Cardiac fibroblast (primary cell): ENCODE results near the gene CELSR1.

Source experiments
- DNase-seq, 2 donors: peaks; one replicate each; pipeline versions ENCODE4 v3.0.0 to v3.0.0-alpha.2; 2010; ENCODE audit warnings: low read depth in 2 of 2
- H3K4me3 ChIP-seq, 2 donors: replicated peaks in 1 of 2; 1 replicate in 1 of 2; 2 replicates in 1 of 2; pipeline ENCODE4 v1.5.1; 2011; ENCODE audit warnings: low read depth in 2 of 2, low read length in 2 of 2, mild to moderate bottlenecking in 2 of 2, moderate library complexity in 1 of 2
- TF ChIP-seq, protein P1 (sequence below): IDR thresholded peaks from one replicate; pipeline ENCODE4 v1.5.1; 2011; ENCODE audit warnings: low read depth, mild to moderate bottlenecking, low read length, inconsistent platforms

The CELSR1 gene

DNA sequence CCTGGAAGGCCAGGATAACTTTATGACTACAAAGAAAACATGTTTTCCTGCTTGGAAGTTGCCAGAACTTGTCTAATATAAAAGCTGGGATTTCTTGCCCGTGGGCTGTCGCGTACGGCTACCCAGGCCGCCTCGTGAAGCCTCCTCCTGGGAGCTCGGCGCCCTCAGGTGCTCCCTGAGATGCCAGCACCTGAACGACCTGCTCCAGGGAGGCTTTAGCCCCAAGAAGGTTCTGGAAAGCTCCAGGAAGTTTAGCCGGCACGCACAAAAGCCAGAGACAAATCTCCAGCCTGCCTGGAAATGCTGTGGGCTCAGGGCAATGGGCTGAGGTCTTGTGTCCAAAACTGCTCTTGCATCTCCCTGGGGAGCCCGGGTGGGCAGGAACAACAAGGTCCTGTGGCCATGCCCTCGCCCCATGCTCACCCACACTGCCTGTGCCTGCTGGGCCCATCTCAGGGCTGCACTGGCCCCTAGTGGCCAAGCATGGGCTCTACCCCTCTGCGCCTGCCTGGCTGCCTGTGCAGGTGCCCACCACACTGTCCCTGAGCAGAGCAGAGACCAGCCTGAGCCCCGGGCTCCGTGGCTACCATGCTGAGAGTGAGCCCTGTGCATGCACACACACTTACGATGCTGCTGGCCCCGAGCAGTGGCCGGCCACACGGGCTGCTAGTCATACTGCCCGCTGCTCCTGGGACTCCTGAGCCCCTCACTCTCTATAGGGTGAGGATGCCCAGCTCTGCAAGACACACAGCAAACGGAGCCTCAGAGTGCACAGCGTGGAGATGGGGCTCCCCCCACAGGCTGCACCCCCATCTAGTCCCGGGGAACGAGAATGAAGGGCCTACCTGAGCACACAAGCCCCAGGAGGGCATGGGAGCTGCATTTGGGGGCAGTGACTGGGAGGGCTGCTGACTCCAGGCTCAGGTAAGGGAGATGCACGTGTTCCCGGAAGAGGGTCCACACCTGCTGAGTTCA, 4.9 kb upstream of the CELSR1 start:
- peak; percentile 68 to 75 for DNase-seq
- no peak overlapping the region for H3K4me3 ChIP-seq
- TF ChIP-seq, protein P1, sequence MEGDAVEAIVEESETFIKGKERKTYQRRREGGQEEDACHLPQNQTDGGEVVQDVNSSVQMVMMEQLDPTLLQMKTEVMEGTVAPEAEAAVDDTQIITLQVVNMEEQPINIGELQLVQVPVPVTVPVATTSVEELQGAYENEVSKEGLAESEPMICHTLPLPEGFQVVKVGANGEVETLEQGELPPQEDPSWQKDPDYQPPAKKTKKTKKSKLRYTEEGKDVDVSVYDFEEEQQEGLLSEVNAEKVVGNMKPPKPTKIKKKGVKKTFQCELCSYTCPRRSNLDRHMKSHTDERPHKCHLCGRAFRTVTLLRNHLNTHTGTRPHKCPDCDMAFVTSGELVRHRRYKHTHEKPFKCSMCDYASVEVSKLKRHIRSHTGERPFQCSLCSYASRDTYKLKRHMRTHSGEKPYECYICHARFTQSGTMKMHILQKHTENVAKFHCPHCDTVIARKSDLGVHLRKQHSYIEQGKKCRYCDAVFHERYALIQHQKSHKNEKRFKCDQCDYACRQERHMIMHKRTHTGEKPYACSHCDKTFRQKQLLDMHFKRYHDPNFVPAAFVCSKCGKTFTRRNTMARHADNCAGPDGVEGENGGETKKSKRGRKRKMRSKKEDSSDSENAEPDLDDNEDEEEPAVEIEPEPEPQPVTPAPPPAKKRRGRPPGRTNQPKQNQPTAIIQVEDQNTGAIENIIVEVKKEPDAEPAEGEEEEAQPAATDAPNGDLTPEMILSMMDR = peak; percentile 97

DNA sequence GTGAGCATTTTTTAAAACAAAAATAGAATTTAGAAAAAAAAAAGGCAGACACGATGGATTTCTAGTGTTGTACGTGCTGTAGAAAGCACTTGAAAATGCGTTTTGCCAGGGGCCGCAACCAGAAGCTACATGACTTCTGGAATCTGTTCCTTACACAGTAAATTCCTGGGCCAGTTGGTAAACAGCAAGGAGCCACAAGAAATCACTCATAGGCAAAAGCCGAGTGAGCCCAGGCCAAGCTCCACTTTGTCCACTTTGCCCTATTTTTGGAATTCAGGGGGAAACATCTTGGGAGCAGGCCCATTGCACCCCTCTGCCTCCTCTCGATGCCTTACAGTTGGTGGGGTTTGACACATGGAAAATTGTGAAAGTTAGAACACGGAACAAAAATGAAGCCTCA, 4.1 kb upstream of the CELSR1 start:
- TF ChIP-seq, protein P1 = no peak
- no peak overlapping the region for H3K4me3 ChIP-seq
- no peak for DNase-seq

DNA sequence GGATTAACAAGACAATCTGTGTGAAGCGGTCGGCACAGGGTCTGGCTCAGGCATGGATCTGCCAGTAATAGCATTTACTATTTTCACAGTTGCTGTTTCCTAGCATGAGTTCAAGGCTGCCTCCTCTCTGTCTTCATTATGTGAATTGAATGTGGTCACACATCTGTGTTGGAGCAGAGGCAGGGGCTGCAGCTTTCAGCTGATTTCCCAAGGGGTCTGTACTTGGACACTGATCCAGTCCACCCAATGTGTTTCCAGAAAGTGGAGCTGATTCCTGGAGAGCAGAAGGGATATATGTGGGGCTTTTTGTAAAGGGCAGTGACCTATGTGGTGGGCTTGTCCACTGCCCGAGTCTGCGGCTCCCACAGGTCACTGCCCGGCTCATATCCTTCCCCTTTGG, 3.5 kb upstream of the CELSR1 start:
- H3K4me3 ChIP-seq = no peak overlapping the region
- TF ChIP-seq, protein P1 = no peak
- no peak for DNase-seq

DNA sequence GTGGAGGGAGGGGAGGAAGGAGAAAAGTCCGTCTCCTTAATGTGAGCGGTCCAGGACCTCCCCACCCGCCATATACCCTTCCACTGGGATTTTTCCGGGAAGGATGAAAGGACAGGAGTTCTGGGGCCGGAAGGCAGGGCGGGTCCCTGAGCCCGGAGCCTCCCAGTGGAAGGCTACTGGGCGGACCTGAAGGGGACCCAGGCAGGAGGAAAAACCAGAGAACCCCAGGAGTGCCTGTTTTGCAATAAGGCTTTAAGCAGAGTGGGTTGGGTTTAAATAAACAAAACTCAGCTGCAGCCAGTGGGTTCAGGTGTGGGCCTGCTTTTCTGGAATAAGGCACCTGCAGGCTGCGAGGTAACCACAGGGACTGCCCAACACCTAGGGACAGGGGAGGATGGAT, 1.7 kb upstream of the CELSR1 start:
- TF ChIP-seq, protein P1 = no peak
- H3K4me3 ChIP-seq = peak overlapping the region in 1 of 2 donors; percentile 48
- no peak for DNase-seq

DNA sequence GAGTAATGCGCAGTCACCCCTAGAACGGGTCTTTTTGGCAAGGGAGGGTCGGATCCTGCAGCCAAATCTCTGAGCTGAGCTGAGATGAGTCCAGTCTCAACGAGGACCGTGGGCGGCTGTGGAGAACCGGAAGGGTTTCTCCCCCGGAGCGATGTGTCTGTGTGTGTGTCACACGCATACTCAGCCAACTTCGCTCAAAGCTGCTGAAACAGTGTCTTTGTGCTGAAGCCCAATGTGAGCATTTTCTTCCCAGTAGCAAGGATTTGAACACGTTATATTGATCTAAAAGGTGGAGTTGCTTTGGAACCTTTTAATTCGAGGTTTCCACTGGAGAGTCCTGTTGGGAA, 1.4 kb upstream of the CELSR1 start:
- peak overlapping the region; percentile 26 to 48 for H3K4me3 ChIP-seq
- DNase-seq = peak; percentile 31 to 59
- TF ChIP-seq, protein P1 = no peak

DNA sequence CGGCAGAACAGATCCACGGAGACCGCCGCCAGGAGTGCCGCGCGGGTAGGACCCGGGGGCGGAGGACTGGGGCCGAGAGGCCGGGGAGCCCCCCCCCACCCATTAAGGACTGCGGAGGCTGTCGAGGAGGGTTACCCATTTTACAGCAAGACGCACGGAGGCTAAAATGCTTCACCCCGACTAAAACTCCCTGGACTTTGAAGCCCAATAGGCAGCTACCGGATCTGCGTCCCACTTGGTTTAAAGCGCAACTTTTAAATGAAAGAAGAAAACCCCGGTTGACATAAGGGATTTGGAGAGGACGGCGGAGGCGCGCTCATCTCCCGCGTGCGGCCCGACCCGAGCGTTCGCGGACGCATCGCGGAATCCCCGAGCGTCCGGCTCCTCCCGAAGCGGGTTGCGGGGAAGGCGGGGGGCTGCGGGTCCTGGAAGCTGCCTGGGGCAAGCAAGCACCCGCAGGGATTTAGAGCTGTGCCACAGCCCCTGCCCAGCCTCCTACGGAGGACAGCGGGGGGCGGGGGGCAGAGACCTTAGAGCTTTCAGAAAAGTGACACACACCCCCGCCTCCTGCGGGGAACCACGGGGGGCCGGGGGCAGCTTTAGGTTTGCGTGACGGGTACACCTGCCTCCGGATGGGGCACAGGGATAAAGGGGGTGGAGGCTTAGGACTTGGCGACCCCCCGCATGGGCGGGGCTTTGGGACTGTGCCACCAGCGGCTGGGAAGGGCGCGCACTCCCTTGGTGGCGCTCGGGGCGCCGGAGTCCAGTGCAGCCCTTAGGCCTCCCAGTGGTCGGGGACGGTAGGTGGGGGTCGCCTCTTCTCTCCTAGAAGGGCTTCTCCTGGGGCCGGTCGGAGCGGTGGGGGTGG, 760 bp upstream of the CELSR1 start:
- TF ChIP-seq, protein P1 = peak; percentile 10
- DNase-seq = peak; percentile 38 to 43
- H3K4me3 ChIP-seq = peak overlapping the region; percentile 26 to 48
